IMR-90 (cell line): ENCODE results near the gene BRIP1.

Experiments used
- BHLHE40 ChIP-seq: fragments of 150-350 bp; IDR thresholded peaks from 2 replicates; pipeline ENCODE4 v1.6.1; 2016; ENCODE audit warnings: mild to moderate bottlenecking, low read depth, low read length
- CEBPB ChIP-seq: IDR thresholded peaks from 2 replicates; pipeline ENCODE4 v1.6.1; 2012; ENCODE audit warnings: low read depth, low read length, improper control_type of control experiment
- CHD1 ChIP-seq: IDR thresholded peaks from 2 replicates; pipeline ENCODE4 v1.6.1; 2012; ENCODE audit warnings: low read depth, low read length, improper control_type of control experiment
- FOS ChIP-seq: fragments of 150-350 bp; IDR thresholded peaks from 2 replicates; pipeline ENCODE4 v1.6.1; 2016; ENCODE audit warnings: low read depth, low read length
- MAZ ChIP-seq: IDR thresholded peaks from 2 replicates; pipeline ENCODE4 v1.6.1; 2012; ENCODE audit warnings: low read depth, mild to moderate bottlenecking, low read length, improper control_type of control experiment, moderate library complexity, borderline replicate concordance
- MXI1 ChIP-seq: IDR thresholded peaks from 2 replicates; pipeline ENCODE4 v1.6.1; 2012; ENCODE audit warnings: low read depth, mild to moderate bottlenecking, low read length, moderate library complexity, borderline replicate concordance
- NFE2L2 ChIP-seq: fragments of 150-350 bp; IDR thresholded peaks from 2 replicates; pipeline ENCODE4 v1.6.1; 2016; ENCODE audit warnings: low read depth, mild to moderate bottlenecking, low read length
- POLR2A ChIP-seq: IDR thresholded peaks from 2 replicates; pipeline ENCODE4 v1.6.1; 2012; ENCODE audit warnings: mild to moderate bottlenecking, low read depth, low read length
- RAD21 ChIP-seq: IDR thresholded peaks from 2 replicates; pipeline ENCODE4 v1.6.1; 2012; ENCODE audit warnings: low read length, improper control_type of control experiment
- RCOR1 ChIP-seq: IDR thresholded peaks from 2 replicates; pipeline ENCODE4 v1.6.1; 2012; ENCODE audit warnings: mild to moderate bottlenecking, low read length, improper control_type of control experiment; ENCODE audit not compliant: insufficient replicate concordance
- RFX5 ChIP-seq: IDR thresholded peaks from 2 replicates; pipeline ENCODE4 v1.8.0; 2012; ENCODE audit warnings: low read depth, mild to moderate bottlenecking, low read length, moderate library complexity
- SMC3 ChIP-seq: fragments of 150-350 bp; IDR thresholded peaks from 2 replicates; pipeline ENCODE4 v1.6.1; 2016; ENCODE audit warnings: low read depth, mild to moderate bottlenecking, antibody characterized with exemption, low read length, moderate library complexity
- TF ChIP-seq, protein P1 (sequence below): conservative IDR thresholded peaks from 2 replicates; pipeline ENCODE4 v1.5.1; 2012; ENCODE audit warnings: mild to moderate bottlenecking, low read depth, low read length, improper control_type of control experiment
- TF ChIP-seq, protein P2 (sequence below): fragments of 150-350 bp; IDR thresholded peaks from 2 replicates; pipeline ENCODE4 v1.6.1; 2017; ENCODE audit warnings: mild to moderate bottlenecking, antibody characterized with exemption, low read length, low read depth

DNA sequence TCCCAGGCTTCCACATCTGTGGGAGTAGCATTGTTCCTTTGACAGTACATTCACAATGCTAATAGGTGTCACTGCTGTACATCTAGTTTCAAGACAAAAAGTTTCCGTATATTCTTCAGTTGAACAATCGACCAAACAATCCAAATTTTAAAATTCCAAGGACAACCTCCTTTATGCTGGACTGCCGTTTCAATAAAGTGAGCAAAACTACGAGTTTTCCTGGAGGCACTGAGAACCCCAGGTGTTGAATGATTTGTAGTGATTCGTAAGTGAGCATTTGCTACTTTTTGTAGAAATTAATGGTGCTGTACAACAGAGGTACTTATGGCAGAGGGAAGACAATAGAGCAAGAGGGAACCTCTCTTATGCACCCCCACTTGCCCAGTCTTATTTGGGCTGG, 201.1 kb downstream of the BRIP1 start:
- TF ChIP-seq, protein P1, sequence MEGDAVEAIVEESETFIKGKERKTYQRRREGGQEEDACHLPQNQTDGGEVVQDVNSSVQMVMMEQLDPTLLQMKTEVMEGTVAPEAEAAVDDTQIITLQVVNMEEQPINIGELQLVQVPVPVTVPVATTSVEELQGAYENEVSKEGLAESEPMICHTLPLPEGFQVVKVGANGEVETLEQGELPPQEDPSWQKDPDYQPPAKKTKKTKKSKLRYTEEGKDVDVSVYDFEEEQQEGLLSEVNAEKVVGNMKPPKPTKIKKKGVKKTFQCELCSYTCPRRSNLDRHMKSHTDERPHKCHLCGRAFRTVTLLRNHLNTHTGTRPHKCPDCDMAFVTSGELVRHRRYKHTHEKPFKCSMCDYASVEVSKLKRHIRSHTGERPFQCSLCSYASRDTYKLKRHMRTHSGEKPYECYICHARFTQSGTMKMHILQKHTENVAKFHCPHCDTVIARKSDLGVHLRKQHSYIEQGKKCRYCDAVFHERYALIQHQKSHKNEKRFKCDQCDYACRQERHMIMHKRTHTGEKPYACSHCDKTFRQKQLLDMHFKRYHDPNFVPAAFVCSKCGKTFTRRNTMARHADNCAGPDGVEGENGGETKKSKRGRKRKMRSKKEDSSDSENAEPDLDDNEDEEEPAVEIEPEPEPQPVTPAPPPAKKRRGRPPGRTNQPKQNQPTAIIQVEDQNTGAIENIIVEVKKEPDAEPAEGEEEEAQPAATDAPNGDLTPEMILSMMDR: no peak
- TF ChIP-seq MXI1: no peak
- TF ChIP-seq RAD21: no peak
- TF ChIP-seq SMC3: no peak
- TF ChIP-seq, protein P2, sequence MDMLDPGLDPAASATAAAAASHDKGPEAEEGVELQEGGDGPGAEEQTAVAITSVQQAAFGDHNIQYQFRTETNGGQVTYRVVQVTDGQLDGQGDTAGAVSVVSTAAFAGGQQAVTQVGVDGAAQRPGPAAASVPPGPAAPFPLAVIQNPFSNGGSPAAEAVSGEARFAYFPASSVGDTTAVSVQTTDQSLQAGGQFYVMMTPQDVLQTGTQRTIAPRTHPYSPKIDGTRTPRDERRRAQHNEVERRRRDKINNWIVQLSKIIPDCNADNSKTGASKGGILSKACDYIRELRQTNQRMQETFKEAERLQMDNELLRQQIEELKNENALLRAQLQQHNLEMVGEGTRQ: no peak
- no peak for TF ChIP-seq POLR2A
- no peak for TF ChIP-seq FOS
- TF ChIP-seq BHLHE40: no peak
- TF ChIP-seq NFE2L2: no peak
- no peak for TF ChIP-seq RCOR1
- no peak for TF ChIP-seq RFX5
- no peak for TF ChIP-seq CHD1
- TF ChIP-seq CEBPB: no peak
- no peak for TF ChIP-seq MAZ
